Astrocyte of the spinal cord (primary cell): ENCODE results near the gene BABAM2.

Experiments
- DNase-seq: peaks from one replicate; pipeline ENCODE4 v3.0.0; 2011; ENCODE audit warnings: low read depth, low spot score
- H3K4me3 ChIP-seq: 2 replicates; pipeline ENCODE4 v1.5.1; 2011; ENCODE audit warnings: low read depth, mild to moderate bottlenecking, low read length, moderate library complexity
- CTCF ChIP-seq: IDR thresholded peaks from 2 replicates; pipeline ENCODE4 v1.5.1; 2012; ENCODE audit warnings: low read depth, mild to moderate bottlenecking, low read length, inconsistent platforms
- in situ Hi-C: cut with HindIII; loops from 2 replicates; pipeline ENCODE4 v1.10.0; 2017; ENCODE audit warnings: low sequenced_read_pairs

Gene BABAM2

GRCh38 chr2:28322051-28322450 lies 431.5 kb downstream of the BABAM2 start:
- in situ Hi-C loops, result no loop called here
- TF ChIP-seq CTCF, result no peak
- no peak overlapping the region for H3K4me3 ChIP-seq
- DNase-seq, result no peak

GRCh38 chr2:28322456-28322855 lies 431.9 kb downstream of the BABAM2 start:
- H3K4me3 ChIP-seq, result no peak overlapping the region
- no peak for DNase-seq
- TF ChIP-seq CTCF, result no peak
- in situ Hi-C loops, result no loop called here

- DNase-seq, result peak; percentile 62
- in situ Hi-C loops, result no loop called here
- H3K4me3 ChIP-seq, result no peak overlapping the region
- TF ChIP-seq CTCF, result no peak
Observed at GRCh38 chr2:28322981-28323396, 432.5 kb downstream of the BABAM2 start.

- DNase-seq, result no peak
- TF ChIP-seq CTCF, result no peak
- H3K4me3 ChIP-seq, result no peak overlapping the region
- in situ Hi-C loops, result no loop called here
Observed at GRCh38 chr2:28325173-28325566, 434.6 kb downstream of the BABAM2 start.

- H3K4me3 ChIP-seq, result no peak overlapping the region
- peak; percentile 71 for DNase-seq
- TF ChIP-seq CTCF, result no peak
- in situ Hi-C loops, result no loop called here
Observed at GRCh38 chr2:28325567-28326468, 435.3 kb downstream of the BABAM2 start.

GRCh38 chr2:28326469-28326805 lies 435.9 kb downstream of the BABAM2 start:
- no peak overlapping the region for H3K4me3 ChIP-seq
- in situ Hi-C loops, result no loop called here
- no peak for TF ChIP-seq CTCF
- no peak for DNase-seq
